Measurements from ENCODE around the gene CH25H.
"Not testable (repeated sequence)": the region's sequence is repeated elsewhere in the genome, so short reads cannot be mapped to it uniquely, and the experiment has no call there.

Gene CH25H

DNA sequence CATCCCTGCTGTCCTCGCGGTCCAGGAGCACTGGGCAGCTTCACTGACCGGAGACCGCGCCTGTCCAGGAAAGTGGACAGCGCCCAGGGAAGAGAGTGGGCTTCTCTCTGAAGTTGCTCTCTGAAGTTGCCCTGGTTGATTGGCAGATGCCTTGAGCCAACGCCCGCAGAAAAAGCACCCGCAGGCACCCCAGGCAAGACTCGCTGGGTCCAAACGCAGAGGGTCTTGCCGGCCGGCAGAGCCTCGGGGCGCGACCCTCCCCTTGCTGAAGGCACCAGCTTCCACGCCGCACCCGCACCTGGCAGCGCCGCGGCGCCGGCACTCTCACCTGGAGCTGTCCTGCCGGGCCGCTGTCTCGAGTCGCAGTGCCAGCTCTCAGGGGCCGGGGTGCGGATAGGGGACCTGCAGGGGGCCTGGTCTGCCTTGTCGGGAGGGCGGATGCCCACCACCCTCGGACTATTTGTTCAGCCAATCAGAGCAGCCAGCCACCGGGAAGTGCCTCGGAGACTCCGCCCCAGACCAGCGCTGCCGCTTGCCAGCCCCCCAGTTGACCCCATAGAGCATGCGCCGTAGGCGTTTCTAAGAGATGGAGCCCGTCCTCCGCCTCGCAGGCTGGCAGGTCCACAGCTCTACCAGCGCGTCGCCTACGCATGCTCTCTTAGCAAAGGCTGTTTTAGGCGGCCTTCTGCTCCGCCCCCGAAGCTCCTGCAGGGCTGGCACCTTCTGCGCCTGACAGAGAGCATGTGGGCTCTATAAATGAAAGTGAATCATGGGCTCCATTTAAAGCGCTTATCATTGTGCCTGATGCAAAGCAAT lies 44.5 kb upstream of the CH25H start, which contains the start of gene LIPA:
TSS of gene LIPA (minus strand) at position 367 of the 816 bp plus-strand sequence. CDS start 4,127 bp downstream, outside the sequence.
- Histone ChIP-seq H3K27ac (peak within 1 kb of the TSS; percentile 84 to 89), H3K27me3 (no peaks in the 10 kb centered on the region), H3K4me3 (peak within 1 kb of the TSS; percentile 93 to 94), H3K36me3 (no peaks in the 10 kb centered on the region), H3K9me3 (no peaks in the 10 kb centered on the region), H3K4me1 (peaks cover 0 to 11% (median 7%) of the 10 kb centered on the region in 4 donors)
- TF ChIP-seq, protein P1, sequence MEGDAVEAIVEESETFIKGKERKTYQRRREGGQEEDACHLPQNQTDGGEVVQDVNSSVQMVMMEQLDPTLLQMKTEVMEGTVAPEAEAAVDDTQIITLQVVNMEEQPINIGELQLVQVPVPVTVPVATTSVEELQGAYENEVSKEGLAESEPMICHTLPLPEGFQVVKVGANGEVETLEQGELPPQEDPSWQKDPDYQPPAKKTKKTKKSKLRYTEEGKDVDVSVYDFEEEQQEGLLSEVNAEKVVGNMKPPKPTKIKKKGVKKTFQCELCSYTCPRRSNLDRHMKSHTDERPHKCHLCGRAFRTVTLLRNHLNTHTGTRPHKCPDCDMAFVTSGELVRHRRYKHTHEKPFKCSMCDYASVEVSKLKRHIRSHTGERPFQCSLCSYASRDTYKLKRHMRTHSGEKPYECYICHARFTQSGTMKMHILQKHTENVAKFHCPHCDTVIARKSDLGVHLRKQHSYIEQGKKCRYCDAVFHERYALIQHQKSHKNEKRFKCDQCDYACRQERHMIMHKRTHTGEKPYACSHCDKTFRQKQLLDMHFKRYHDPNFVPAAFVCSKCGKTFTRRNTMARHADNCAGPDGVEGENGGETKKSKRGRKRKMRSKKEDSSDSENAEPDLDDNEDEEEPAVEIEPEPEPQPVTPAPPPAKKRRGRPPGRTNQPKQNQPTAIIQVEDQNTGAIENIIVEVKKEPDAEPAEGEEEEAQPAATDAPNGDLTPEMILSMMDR (IDR thresholded peaks at IDR 0.05): peak in 1 of 2 experiments; percentile 6
- intact Hi-C loops (cut with DNase I; ENCODE audit: low total_unique reads): loop anchor here (10.0 kb wide), 1 partner anchor 453 kb away; the partner anchor contains the start of gene KIF20B
- DNase-seq: peak; percentile 95 to 98

DNA sequence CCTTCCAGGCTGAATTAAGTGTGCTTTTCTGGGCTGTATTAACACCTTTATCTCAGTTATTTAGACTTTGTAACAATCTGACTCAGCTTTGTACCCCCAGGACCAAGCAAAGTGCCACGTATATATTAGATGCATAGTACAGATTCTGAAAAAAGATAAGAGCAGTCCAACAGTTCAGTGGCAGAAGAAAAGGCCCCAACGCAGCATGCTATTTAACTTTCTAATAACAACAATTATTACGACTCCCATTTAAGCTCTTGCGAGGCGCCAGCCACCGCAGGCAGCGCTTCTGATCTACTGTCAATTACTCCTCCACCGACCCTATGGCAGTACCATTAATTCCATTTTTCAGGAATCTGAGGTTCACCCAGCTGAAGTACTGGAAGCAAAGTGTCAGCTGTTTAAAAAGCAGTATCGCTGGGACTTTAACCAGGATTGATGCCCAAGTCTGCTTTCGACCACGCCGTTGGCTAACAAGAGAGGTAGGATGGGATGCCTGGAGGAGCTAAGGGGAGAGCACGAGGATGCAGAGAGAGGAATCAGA lies 43.8 kb upstream of the CH25H start:
- DNase-seq: no peak

DNA sequence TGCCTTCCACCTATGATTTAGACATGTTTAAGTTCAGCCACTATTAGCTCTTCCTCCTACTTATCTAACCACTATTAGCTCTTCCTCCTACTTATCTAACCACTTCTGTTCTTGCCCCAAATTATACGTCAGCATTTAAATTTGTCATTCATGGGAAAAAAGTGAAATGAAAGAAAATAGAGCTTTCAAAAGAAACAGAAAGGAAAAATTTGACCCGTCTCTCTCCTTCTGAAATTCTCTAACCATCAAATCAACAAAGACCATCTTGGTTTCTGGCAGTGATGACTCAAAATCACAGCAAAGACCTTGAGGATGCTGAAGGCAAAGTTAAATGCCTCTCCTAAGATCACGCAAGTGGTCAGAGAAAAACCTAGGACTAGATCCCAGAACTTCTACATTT lies 41.9 kb upstream of the CH25H start:
- H3K27ac ChIP-seq: no peak overlapping the region
- H3K36me3 ChIP-seq: no peaks in the 10 kb centered on the region
- H3K4me1 ChIP-seq: peaks cover 0 to 11% (median 7%) of the 10 kb centered on the region in 4 donors
- no peak overlapping the region for H3K4me3 ChIP-seq
- intact Hi-C loops (cut with DNase I; ENCODE audit: low total_unique reads): no loop called here
- no peaks in the 10 kb centered on the region for H3K9me3 ChIP-seq
- H3K27me3 ChIP-seq: no peaks in the 10 kb centered on the region
- TF ChIP-seq, protein P1 (IDR thresholded peaks at IDR 0.05): no peak
- DNase-seq: no peak

More for the DNA sequence above, 43.8 kb upstream of the CH25H start:
- Histone ChIP-seq H3K4me1 (peaks cover 0 to 11% (median 7%) of the 10 kb centered on the region in 4 donors), H3K27ac (peak overlapping the region; percentile 84 to 89), H3K36me3 (no peaks in the 10 kb centered on the region), H3K9me3 (no peaks in the 10 kb centered on the region), H3K27me3 (no peaks in the 10 kb centered on the region), H3K4me3 (peak overlapping the region; percentile 93 to 94)
- intact Hi-C loops (cut with DNase I; ENCODE audit: low total_unique reads): loop anchor here (10.0 kb wide), 1 partner anchor 454 kb away; the partner anchor contains the start of gene KIF20B
- TF ChIP-seq, protein P1 (IDR thresholded peaks at IDR 0.05): no peak

DNA sequence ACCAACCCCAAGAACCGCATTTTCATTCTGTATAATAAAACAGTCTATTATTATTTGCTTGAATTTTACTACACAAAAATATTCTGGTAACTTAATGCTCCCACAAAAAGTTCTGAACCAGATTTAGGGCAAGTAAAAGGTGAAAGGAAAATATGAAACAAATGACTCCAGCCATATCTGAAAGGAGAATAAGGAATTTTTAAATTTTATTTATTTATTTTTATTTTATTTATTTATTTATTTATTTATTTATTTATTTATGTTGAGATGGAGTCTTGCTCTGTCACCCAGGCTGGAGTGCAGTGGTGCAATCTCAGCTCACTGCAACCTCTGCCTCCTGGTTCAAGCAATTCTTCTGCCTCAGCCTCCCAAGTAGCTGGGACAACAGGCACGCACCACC lies 40.5 kb upstream of the CH25H start:
- intact Hi-C loops (cut with DNase I; ENCODE audit: low total_unique reads); H3K4me3 ChIP-seq: not testable (repeated sequence)
- H3K36me3 ChIP-seq: peaks cover 0 to 11% (median 0%) of the 10 kb centered on the region in 3 donors

DNA sequence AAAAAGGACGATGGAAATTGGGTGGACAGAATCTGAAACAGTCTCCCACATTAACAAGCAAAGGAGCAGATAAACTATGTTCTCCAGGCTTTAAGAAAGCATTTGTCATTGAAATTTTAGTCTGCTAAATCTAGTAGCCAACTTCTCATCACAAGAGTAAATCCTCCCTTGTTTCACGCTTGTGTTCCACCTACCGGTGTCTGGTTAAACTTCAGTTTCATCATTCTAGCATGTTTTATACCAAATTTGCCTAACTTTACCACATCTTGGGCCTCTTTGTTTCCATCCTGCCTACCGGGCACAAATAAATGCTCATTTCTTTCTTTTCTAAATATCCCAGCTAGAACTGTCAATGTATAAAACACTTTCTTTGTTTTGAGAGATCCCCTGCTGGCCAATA lies 38.7 kb upstream of the CH25H start:
- no peaks in the 10 kb centered on the region for H3K9me3 ChIP-seq
- no peak overlapping the region for H3K4me3 ChIP-seq
- H3K27ac ChIP-seq: no peak overlapping the region
- H3K27me3 ChIP-seq: no peaks in the 10 kb centered on the region
- peaks cover 0 to 13% (median 0%) of the 10 kb centered on the region in 3 donors for H3K36me3 ChIP-seq
- intact Hi-C loops (cut with DNase I; ENCODE audit: low total_unique reads): no loop called here
- TF ChIP-seq, protein P1 (IDR thresholded peaks at IDR 0.05): no peak
- DNase-seq: no peak
- peaks cover 0 to 6% (median 4%) of the 10 kb centered on the region in 4 donors for H3K4me1 ChIP-seq

More for the DNA sequence above, 40.5 kb upstream of the CH25H start:
- not testable (repeated sequence) for H3K27me3 ChIP-seq, H3K27ac ChIP-seq, DNase-seq, H3K9me3 ChIP-seq
- peaks cover 0 to 11% (median 7%) of the 10 kb centered on the region in 4 donors for H3K4me1 ChIP-seq
